Activated T-cell treated with anti-CD3 and anti-CD28 coated beads for 24 hours (primary cell): ENCODE results near the gene CTNNA2.

ENCODE experiments used
- DNase-seq: peaks from one replicate; pipeline ENCODE4 v3.0.0-alpha.2; 2020; ENCODE audit warnings: low read depth

The CTNNA2 gene

DNA sequence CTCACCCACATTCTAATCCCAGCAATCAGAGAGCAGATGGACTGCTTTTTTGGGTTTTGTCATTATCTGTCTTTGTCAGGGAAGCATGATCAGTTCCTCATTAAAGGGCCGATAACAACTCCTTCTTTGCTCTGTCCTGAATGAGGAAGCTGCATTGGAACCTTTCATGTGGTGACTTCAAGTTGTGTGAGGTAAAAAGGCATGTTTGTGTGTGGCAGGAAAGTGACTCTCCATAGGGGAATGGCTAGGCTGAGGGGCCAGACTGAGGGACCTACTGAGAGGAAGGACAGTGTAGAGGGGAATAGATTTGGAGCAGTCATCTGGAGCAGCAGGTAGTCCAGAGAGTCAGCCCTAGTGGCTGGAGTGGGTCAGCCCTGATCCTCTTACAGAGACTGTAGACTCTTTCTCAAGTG lies 815.3 kb downstream of the CTNNA2 start:
- DNase-seq, result no peak

DNA sequence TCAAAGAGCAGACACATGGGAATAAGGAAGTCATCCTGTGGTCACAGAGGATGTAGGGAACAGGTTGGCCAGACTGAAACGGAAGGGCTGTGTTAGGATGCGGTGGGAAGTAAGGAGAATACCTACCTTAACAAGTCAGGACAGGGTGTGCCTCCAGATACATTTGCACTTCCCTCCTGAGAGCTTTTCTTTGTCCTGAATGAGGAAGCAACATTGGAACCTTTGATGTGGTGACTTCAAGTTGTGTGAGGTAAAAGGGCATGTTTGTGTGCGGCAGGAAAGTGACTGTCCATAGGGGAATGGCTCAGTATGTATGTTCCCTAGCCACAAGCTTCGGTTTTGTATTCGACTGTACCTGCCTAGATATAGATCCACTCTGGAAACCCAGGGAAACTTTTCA lies 816.6 kb downstream of the CTNNA2 start:
- no peak for DNase-seq

DNA sequence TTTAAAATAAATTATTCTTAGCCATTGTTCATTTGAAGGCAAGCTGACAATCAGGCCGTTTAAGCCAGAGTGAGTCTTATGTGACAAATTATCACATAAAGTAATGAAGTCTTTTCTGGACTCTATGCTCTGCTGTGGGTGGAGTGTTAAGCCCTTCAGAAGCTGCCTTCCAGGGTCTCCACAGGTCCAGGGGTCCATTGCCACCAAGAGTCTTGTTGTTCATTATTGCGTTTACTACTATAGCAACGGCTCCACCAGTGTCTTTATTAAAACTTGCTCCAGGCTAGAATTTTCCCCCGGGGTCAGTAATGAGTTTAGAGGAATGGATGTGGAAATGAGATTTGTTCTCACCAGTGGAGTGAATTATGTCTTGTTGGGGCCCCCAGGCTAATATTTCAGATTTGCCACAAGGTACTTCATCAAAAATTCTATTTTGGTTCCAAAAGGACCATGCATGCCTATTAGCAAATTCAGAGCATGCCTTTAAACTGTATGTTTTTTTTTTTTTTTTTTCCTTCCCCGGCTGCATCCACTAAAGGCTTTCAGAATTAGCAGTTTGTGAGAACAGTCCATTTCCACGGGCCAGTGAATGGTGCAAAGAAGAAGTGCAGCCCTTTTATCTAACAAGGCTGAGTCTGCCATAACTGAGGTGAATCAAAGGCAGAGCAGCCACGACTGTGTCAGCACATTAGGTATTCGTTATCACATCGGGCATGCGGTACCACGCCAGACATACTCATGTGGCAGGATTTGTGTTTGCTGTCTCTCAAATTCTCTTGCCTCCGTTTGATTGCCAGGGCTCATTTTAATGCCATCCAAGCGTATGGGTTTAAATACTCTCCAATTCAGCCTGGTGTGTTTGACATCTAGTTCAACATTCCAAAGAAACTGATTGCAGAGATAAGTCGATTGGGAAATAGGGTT lies 817.9 kb downstream of the CTNNA2 start:
- no peak for DNase-seq

DNA sequence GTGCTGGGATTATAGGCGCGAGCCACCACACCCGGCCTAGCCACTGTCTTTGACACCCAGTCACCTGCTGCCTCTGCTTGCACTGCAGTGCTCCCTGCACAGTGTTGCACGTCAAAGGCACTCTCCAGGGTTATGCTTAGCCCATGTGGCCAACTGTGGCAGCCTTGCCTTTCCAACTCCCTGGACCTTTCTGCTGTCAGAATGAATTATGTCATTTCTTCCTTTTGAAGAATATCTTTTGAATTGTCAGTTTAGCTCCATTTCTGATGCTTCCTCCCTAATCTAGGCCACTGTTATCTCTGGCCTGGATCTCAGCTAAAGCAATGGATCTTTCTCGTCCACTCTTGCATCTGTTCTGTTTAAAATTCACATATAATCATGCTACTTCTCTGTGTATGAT lies 821.0 kb downstream of the CTNNA2 start:
- DNase-seq, result no peak

DNA sequence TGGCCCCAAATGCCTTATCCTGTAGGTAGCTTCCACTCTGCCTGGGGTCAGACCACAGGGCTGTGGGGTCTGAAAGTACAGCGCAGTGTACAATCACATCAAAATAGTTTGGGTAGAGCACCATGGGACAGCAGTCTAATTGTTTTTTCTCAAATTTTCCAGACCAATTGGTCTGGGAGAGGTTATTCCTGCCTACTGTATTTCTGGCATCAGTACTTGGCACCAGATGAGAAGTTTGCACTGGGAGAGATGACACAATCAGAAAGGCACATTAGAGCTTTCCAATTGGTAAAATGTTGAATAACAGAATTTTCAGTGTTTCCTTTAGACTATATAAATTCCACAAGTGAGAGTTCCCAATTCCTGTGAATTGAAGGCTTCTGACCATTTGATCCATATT lies 822.6 kb downstream of the CTNNA2 start:
- DNase-seq, result no peak

DNA sequence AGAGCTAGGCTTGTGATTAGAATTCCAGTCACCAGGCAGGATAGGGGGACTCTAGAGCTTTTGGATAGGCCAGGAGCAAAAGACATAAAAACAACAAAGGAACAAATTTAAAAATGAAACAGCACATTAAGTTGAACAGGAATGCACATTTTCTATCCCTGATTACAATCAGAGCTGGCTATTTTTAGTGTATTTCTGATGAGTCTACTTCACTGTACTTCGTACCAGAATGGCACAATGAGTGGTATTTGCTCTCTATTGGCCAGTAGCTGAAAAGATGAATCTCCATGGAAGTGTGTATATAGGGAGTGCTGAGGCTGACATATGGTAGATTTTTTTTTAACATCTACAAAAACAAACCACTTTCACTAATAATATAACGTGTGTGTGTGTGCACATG lies 825.9 kb downstream of the CTNNA2 start:
- no peak for DNase-seq

DNA sequence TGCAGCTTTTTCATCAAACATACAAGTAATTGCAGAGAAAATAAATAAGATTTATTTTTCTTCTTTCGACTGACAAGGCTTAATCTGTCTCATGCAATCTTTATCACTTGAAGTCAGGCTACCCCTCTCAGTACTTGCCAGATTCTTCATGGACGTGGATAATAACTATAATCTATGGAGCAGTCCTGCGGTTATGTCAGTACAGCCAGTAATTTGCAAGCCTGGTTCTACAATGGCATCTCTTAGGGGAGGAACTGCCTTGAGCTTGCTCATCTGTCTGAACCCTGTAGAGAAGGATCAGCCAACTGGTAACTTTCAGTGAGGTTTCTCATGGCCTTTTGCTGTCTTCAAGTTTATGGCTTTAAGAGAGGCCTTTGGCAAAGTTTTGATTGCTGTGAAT lies 827.2 kb downstream of the CTNNA2 start:
- DNase-seq, result no peak

DNA sequence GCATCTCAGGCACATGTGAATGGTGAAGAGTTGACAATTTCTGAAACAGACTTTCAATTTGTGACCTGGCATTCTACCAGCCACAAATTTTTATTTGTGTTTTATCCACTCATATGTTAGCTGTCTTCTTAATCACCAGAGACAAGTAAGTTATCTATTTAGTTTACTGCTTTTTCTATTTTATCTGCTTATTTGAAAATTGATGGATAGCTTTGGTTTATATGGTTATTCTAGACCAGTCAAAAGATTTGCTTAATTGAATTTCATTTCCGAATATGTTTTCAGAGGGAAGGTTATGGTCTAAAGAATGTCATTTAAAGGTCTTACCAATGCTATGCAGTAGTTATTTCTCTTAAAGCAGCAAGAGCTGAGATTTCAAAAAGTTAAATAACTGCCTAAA lies 835.2 kb downstream of the CTNNA2 start:
- no peak for DNase-seq

DNA sequence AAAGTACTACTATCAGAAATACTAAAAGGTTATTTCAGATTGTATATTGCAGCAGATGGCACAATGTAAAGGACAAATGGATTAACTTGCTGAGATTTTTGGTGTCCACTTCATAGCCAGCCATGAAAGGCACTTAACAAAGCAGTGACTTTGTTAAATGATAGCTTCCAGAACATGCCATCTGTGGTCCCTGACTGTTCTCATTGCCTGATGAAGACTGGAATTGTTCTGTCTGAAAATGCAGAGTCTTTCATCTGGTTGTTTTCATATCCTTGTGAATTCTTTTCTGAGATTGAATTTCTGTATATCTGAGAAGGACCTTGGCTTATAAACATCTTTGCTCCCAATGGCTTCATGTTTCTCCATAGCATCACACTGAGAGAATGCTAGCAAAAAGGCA lies 836.1 kb downstream of the CTNNA2 start:
- no peak for DNase-seq

DNA sequence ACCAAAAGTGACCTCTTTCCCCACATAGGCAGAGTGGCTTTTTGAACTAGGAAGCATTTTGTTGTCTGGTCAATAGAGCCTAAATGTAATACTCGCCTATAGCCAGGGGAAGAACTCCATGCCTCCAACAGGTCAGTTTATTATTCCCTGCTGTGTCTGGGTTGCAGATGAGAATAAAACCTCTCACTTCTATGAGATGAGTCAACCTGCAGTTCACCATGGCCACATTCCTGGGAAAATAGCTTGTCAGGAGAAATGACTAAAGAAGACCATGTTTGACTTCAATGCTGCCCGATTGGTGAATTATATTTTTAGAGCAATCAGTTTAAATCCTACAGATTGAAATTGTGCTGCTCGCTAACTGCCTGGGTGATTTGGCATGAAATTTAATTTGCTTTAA lies 838.4 kb downstream of the CTNNA2 start:
- DNase-seq, result no peak

DNA sequence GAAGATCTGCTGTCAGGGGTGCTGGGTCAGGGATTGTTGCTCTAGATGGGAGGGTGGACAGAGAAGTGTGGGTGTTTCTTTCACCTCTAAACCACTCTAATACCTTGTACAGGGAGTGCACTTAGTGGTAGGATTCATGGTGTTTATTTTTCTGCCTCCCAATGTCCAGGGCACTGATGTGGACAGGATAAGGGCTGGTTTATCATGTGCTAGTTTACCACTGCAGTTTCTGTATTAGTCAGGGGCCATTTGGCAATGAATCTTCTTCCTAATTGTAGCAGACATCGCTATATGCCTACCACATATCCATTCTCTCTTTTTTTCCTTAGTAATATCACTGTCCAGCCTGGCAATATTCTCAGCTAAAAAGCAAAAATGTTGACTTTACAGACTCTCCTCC lies 842.0 kb downstream of the CTNNA2 start:
- no peak for DNase-seq

DNA sequence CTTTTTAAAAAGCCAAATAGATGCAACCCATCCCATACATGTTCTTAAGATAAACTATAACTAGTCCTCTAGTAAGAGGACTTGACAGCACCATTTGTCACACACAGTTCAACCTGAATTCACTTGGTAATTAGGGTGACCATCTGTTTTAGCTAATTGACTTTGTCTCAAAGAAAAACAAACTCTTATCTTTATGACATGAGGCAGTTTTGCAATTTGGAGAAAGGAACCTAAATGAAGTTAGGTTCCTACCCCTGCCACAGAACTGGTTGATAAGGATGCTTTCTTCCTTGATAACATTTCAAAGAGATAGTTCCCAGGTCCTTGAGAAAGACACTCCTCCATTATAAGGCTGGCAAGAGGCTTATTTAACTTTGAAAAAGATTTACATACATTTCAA lies 849.1 kb downstream of the CTNNA2 start:
- no peak for DNase-seq

DNA sequence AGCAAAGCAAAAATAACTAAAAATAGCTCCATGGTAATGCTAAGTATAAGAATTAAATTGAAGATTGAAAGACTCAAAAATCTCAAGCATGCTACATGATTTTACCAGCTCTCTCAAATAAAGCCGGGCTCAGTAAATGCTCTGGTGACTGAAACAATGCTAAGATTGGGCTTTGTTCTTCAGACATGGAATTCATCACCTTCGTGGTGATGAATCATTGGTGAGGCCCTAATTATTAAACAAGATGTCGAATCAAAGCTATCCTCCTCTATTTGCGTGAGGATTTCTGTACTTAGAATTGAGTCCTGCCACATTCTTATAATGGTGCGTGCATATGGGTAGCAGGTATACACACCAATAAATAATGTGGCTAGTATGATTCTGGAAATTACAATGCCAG lies 850.5 kb downstream of the CTNNA2 start:
- no peak for DNase-seq

DNA sequence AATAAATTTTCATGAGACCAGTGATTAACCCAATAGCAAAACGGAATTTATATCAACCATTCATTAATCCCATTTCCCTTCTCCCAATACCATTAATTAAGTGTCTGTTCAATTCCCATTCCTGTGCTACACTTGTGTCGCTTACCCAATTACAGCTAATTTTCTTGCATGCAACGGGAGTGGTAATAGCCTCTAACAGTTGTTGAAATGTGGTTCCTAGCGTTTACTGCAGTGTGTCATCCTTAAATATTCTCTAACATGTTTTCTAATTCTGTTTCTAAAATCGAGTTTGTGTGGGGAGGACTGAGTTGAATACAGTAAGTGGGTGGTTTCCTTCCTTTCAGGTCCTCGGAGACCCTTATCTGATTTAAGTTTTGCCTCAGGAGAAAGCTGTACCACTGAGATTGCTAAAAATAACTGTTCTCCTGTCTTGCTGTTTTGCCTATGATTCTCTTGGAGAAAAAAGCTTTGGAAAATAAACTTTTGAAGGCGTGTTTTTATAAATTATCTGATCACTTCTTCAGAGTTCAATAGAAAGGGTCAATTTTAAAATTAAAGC lies 851.0 kb downstream of the CTNNA2 start:
- no peak for DNase-seq

DNA sequence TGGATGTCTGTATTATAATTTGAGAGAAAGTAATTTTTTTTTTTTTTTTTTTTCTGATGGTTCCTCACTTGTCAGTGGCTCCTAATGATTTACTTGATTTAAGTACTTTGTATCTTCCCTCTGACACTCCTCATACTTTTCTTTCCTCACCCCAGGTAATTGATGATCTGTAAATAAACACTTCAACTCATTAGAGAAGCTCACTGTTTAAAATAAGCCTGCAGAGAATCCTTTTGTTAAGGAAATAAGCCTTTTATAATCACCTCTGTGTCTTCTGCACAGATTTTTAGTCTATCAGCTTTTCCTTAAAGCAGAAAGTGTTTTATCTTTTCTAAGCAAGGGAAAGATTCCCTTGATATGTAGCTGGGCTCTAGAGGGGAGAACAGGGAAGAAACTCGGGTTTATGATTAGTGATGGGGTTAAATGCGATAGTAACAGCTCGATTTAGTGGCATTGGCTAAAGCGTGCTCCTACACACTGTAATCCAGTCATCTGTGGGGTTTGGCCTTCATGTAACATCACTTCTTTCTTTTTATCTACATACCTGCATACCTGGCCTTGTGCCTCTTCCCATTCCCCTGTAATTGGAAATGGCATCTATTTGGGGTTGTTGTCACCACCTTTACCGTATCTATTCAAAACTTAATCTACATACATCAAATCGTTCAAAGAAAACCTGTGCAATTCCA lies 851.8 kb downstream of the CTNNA2 start:
- DNase-seq, result no peak

DNA sequence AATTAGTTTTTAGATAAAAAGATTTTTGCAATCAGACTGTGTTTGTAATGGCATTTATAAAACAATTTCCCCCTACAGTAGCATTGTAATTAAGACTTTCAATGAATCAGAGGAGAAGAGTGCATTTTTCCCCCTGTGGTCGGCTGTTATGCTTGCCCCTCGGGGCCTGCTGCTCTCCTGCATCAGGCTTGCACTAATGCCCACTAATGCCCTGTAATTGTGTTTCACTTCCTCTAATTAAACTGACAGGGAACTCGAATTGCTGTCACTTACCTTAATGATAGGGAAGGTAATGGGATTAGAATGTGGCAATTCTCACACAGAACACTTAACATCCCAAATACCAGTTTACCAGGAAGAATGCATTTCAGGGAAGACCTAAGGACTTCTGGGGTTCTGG lies 852.9 kb downstream of the CTNNA2 start:
- no peak for DNase-seq

DNA sequence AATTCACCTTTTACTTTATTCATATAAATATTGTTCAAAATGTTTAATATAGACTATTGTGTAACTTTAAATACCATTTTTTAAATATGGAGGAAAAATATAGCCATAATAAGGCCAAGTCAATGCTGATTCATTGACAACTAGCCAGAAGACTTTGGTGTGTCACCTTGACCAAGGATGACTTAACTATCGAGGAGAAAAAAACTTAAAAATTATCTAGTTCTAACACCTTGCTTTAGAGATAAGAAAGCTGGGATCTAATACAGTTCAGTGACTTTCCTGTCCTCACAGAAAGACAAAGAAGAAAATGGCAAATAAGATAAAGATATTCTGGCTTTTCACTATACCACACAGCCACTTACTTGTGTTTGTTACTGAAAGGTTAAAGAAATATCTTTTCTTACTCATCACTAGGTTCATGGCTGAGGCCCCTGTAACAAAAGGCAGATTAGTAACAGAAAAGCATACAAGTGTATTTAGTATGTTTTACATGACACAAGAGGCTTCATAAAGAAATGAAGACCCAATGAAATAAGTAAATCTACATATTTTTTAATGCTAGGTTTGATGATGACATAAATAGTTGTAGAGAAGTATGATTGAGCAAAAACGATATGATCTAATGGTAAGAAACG lies 857.6 kb downstream of the CTNNA2 start:
- no peak for DNase-seq

DNA sequence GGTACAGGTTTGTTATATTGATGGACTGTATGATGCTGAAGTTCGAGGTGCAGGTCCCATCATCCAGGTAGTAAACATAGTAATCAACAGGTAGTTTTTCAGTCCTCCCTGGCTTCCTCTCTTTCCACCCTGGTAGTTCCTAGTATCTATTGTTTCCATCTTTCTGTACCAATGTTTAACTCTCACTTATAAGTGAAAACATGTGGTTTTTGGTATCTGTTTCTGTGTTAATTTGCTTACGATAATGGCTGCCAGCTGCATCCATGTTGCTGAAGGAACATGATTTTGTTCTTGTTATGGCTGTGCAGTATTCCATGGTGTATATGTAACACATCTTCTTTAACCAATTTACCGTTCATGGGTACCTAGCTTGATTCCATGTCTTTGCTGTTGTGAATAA lies 861.3 kb downstream of the CTNNA2 start:
- no peak for DNase-seq

DNA sequence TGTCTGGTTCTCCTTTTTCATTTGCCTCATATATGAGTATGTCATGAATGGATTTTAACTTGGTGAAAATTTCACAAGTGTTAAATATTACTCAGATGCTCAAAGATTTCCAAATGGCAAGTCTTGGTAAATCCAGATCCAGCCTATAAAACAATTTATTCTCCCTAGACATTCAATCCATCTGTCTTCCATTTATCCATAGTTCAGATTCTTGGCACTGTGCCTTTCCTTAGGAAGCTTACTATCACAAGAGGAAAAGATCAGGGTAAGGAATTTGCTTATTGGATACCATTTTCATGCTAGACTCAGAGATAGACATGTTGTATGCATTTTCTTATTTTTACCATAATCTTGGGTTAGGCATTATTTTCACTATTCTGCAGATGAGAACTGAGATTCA lies 864.2 kb downstream of the CTNNA2 start:
- no peak for DNase-seq

DNA sequence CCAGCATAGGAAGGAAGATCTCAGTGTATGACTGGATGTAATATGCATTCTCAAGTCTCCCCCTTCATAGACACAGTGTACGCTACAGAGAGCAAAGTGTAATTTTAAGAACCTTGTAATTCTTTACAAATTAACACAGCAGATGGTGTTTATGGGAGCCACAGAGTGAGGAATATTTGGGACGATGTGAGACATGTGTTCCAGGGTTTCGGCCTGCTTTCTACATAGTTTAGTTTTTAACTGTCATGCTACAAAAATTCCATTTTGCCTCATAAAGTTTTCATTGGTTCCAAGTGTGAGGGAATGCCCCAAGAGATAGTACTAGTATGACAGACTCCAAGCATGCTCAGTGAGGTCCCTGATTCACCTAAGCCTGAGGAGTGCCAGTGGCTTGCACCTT lies 867.9 kb downstream of the CTNNA2 start:
- no peak for DNase-seq

DNA sequence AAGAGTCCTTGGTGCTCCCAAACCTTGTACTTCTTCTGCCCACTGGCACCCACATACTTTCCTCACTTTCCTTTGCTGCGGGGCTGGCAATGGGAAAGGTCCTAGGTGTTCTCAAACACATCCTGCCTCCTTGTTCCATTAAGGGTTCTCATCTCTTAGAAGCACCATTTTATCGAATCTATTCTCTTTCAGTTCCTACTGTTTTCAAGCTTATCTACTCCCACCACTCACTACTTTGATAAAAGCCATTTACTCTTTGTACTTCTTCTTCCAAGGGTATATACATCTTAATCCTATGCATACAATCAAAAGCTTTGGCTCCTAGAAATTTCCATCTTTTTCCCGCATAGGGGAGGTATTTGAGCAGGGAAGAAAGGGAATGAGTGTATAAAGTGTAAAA lies 868.8 kb downstream of the CTNNA2 start:
- DNase-seq, result no peak

DNA sequence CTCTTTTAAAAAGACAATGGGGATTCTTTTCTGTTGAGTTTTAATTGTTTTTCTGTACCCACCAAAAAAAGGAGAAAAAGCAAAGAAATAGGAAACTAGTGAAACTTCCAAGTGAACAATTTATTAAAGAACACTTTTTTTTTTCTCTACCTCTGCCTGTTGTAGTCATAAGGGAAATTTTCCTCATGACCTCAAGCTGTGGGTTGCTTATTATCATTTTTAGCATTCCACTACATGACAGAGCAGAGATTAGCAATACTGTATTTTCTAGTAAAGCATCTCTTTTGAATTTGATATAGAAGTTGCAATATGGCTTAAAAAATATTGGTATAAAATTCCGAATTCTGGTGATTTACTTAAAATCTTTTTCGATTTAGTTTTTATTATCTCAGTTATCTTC lies 879.6 kb downstream of the CTNNA2 start:
- DNase-seq, result no peak

DNA sequence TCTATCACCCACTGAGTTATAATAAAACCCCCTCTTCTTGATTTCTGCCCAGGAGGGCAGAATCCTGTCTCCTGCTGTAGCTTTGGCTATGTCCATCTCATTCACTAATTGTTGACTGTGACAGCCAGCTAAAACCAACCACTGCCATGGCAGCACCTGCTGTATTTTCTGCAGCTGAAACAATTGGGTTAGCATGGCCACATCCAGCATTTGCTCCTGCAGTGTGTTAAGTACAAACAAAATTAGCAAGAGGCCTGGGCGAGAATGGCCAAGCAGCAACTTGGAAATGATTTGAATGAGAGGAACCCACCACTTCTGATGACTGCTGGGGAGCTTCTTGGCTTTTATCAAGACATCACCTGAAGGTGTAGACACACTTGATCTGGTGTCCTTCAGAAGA lies 881.1 kb downstream of the CTNNA2 start:
- DNase-seq, result no peak
